Measurements from ENCODE around the gene MSGN1. TPM values are rescaled to one million over a fixed set of nuclear protein-coding genes. Genes with fewer than 3 reads are reported as not detected.

The MSGN1 gene
- total RNA-seq, 1 experiment from 2014 or later: not detected

GRCh38 chr2:17851731-17852585 lies 35.7 kb downstream of the MSGN1 start:
- Histone ChIP-seq H3T11ph (ENCODE audit: low read length) (no peak overlapping the region), H2BK5ac (ENCODE audit: insufficient read length, low read length) (no peak overlapping the region), H3K4me1 (ENCODE audit: insufficient read depth, low read length) (no peaks in the 10 kb centered on the region), H4K8ac (replicated peaks; ENCODE audit: insufficient read length, low read depth, low read length) (no peak overlapping the region), H3K18ac (ENCODE audit: insufficient read length, low read depth, low read length) (no peak overlapping the region), H3K4ac (ENCODE audit: low read depth, low read length) (no peak overlapping the region), H2BK120ac (ENCODE audit: low read depth, low read length, poor library complexity, severe bottlenecking) (no peak overlapping the region), H3K27ac (ENCODE audit: insufficient read length, low read depth, low read length) (no peak overlapping the region), H3K9ac (ENCODE audit: extremely low read depth, insufficient read length, low read length) (no peak overlapping the region), H2BK20ac (ENCODE audit: low read depth, low read length, poor library complexity, severe bottlenecking) (no peak overlapping the region), H3K79me2 (ENCODE audit: insufficient read depth, low read length) (no peaks in the 10 kb centered on the region), H4K91ac (ENCODE audit: insufficient read length, low read depth, low read length) (no peak overlapping the region), H3K9me3 (ENCODE audit: control insufficient read depth, low read depth, low read length) (no peaks in the 10 kb centered on the region), H3K4me2 (ENCODE audit: insufficient read depth, insufficient read length, low read length) (no peak overlapping the region), H3K14ac (ENCODE audit: insufficient read depth, low read length) (no peak overlapping the region), H2AFZ (ENCODE audit: low read length) (no peak overlapping the region), H3K23me2 (ENCODE audit: insufficient read length, low read depth, low read length, poor library complexity, severe bottlenecking) (no peaks in the 10 kb centered on the region), H3K27me3 (ENCODE audit: insufficient read depth, low read length) (no peaks in the 10 kb centered on the region), H2BK15ac (ENCODE audit: low read depth, low read length) (no peak overlapping the region), H3K79me1 (ENCODE audit: insufficient read depth, low read depth, low read length, poor library complexity, severe bottlenecking) (no peaks in the 10 kb centered on the region), H4K5ac (ENCODE audit: insufficient read length, low read depth, low read length) (no peak overlapping the region), H2BK12ac (ENCODE audit: insufficient read length, low read depth, low read length) (no peak overlapping the region), H2AK5ac (ENCODE audit: insufficient read length, low read length) (no peak overlapping the region), H3K56ac (ENCODE audit: insufficient read length, low read depth, low read length) (no peak overlapping the region), H4K20me1 (ENCODE audit: control insufficient read depth, insufficient read depth, insufficient read length) (no peaks in the 10 kb centered on the region), H3K23ac (ENCODE audit: insufficient read length, low read depth, low read length) (no peak overlapping the region)
- Mint-ChIP-seq H3K9me3 (no peaks in the 10 kb centered on the region), H3K4me1 (peaks cover 3% of the 10 kb centered on the region in 2 experiments; a peak in 3 of 4 replicates), H3K27ac (no peak overlapping the region), H3K36me3 (ENCODE audit: insufficient read depth in 1 of 3, low read depth in 3 of 3) (no peaks in the 10 kb centered on the region), H3K27me3 (ENCODE audit: low read depth) (no peaks in the 10 kb centered on the region), H3K4me3 (no peak overlapping the region)
- no CpG with 5 or more reads among the region's 9 CpGs for WGBS (ENCODE audit: extremely low coverage, insufficient read length, low lambda C conversion rate)
- DNase-seq: peak; percentile 63
- peak; percentile 94 for TF ChIP-seq CTCF (conservative IDR thresholded peaks at IDR 0.05)

Data from H9 (cell line).